Muscle of leg (tissue), 11 donors: ENCODE measurements around the gene C6orf52. TPM values are rescaled to one million over a fixed set of nuclear protein-coding genes. Genes with fewer than 3 reads are reported as not detected.
A peak's percentile ranks its signal among the peaks of the same experiment; 100 is the strongest.
"Not testable (repeated sequence)": the region's sequence is repeated elsewhere in the genome, so short reads cannot be mapped to it uniquely, and the experiment has no call there.

ENCODE experiments used
- DNase-seq: peaks from one replicate; pipeline ENCODE4 v3.0.0; 2013
- H3K27ac ChIP-seq: one replicate; pipeline ENCODE4 v1.5.1; 2013; ENCODE audit warnings: mild to moderate bottlenecking, low read length, control low read depth
- H3K27me3 ChIP-seq: one replicate; pipeline ENCODE4 v1.6.1; 2013; ENCODE audit warnings: low read length; ENCODE audit not compliant: control insufficient read depth, insufficient read depth
- H3K36me3 ChIP-seq: one replicate; pipeline ENCODE4 v1.6.1; 2013; ENCODE audit warnings: low read length; ENCODE audit not compliant: control insufficient read depth, insufficient read depth
- H3K4me1 ChIP-seq: one replicate; pipeline ENCODE4 v1.6.1; 2013; ENCODE audit warnings: low read length; ENCODE audit not compliant: control insufficient read depth, insufficient read depth
- H3K4me3 ChIP-seq: one replicate; pipeline ENCODE4 v1.5.1; 2013; ENCODE audit warnings: low read length, control low read depth
- H3K9me3 ChIP-seq: replicated peaks from 2 replicates; pipeline ENCODE4 v1.6.1; 2013; ENCODE audit warnings: low read depth, low read length; ENCODE audit not compliant: control insufficient read depth
- WGBS: methylation state at CpG from one replicate; pipeline ENCODE4 v1.1.5; 2013; ENCODE audit warnings: missing lambda C conversion rate; ENCODE audit not compliant: insufficient coverage; 5-methylcytosine and 5-hydroxymethylcytosine counted together
- polyA plus RNA-seq, 8 donors: library from polyadenylated mRNA; unstranded; fragments of 120-200 nt; gene quantifications; one replicate each; pipeline versions ENCODE4 v1.2.1 to v1.2.3, GENCODE V29; 2013; ENCODE audit warnings: inconsistent platforms in 1 of 8, low replicate concordance in 1 of 8; ENCODE audit not compliant: insufficient read length in 8 of 8, insufficient read depth in 1 of 8
- total RNA-seq: library from RNA; stranded (reverse); fragments of 120-200 nt; gene quantifications from one replicate; pipeline ENCODE4 v1.2.4, GENCODE V29; 2013

The C6orf52 gene
- total and polyA plus RNA-seq, 9 donors, result 0.64 to 2.7 (median 1.4) TPM

GRCh38 chr6:10725716-10726115 is 31.3 kb upstream of the C6orf52 start:
- Histone ChIP-seq H3K27me3 (no peaks in the 10 kb centered on the region), H3K9me3 (no peaks in the 10 kb centered on the region), H3K4me3 (no peak overlapping the region), H3K4me1 (peaks cover 23% of the 10 kb centered on the region), H3K27ac (no peak overlapping the region), H3K36me3 (peaks cover 56% of the 10 kb centered on the region)
- WGBS, result 95% methylated on average over 4 of the region's 9 CpGs
- DNase-seq, result no peak

DNA sequence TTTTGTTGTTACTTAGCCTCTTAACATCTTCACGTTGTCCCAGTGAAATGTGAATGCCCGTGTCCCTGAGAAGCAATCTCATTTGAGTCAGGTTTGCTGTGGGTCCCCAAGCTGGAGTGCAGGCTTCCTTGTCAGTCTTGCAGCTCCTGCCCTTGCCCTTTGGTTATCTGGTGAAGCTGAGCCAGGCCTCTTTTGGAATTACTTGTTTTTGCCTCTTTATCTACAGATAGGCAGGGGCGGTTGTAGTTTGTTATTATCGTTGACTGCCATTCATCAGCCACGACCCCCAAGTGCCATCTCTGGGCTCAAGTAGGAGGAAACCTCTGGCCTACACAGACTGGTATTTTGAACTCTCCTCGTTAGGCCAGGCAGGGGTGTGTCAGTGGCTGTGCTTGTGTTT is 30.6 kb upstream of the C6orf52 start:
- Histone ChIP-seq H3K4me3 (no peak overlapping the region), H3K36me3 (peaks cover 50% of the 10 kb centered on the region), H3K4me1 (peaks cover 23% of the 10 kb centered on the region), H3K27ac (no peak overlapping the region), H3K27me3 (no peaks in the 10 kb centered on the region), H3K9me3 (no peaks in the 10 kb centered on the region)
- DNase-seq, result no peak
- 90% methylated on average over 3 of the region's 6 CpGs for WGBS

DNA sequence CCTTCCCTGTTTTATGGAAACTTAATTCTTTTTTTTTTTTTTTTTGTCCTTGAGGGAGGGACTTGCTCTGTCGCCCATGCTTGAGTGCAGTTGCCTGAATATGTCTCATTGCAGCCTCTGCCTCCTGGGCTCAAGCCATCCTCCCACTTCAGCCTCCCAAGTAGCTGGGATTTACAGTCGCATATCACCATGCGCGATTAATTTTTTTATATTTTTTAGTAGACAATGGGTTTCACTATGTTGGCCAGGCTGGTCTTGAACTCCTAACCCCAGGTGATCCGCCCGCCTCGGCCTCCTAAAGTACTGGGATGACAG is 29.1 kb upstream of the C6orf52 start:
- peaks cover 23% of the 10 kb centered on the region for H3K4me1 ChIP-seq
- no peaks in the 10 kb centered on the region for H3K27me3 ChIP-seq
- H3K9me3 ChIP-seq, result no peaks in the 10 kb centered on the region
- WGBS, result 14% methylated on average over 3 of the region's 7 CpGs
- no peak for DNase-seq
- peak overlapping the region; percentile 73 for H3K4me3 ChIP-seq
- H3K27ac ChIP-seq, result peak overlapping the region; percentile 88
- peaks cover 39% of the 10 kb centered on the region for H3K36me3 ChIP-seq

GRCh38 chr6:10722820-10723566 is 28.6 kb upstream of the C6orf52 start, which contains the start of gene TMEM14C:
Gene TMEM14C, plus strand, starts transcription at chr6:10723070. Its CDS starts 1,544 bp downstream, at chr6:10724614.
- Histone ChIP-seq H3K27ac (peak within 1 kb of the TSS; percentile 94), H3K27me3 (no peaks in the 10 kb centered on the region), H3K36me3 (peaks cover 34% of the 10 kb centered on the region), H3K4me3 (peak within 1 kb of the TSS; percentile 73), H3K4me1 (peaks cover 23% of the 10 kb centered on the region), H3K9me3 (no peaks in the 10 kb centered on the region)
- WGBS, result 0% methylated on average over 28 of the region's 55 CpGs
- peak; percentile 100 for DNase-seq

DNA sequence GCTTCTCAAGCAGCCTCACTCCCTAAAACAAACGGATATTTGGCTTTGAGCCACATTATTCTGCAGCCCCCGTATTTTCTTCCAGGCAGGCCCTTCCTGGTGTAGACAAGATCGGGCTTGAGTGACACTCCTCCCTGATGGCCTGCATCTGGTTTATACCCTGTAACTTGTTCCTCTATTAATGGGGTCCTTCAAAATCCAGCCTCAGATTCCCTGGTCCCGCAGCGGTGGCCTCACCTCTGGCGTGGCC is 28.1 kb upstream of the C6orf52 start:
- Histone ChIP-seq H3K27ac (peak overlapping the region; percentile 94), H3K9me3 (no peaks in the 10 kb centered on the region), H3K27me3 (no peaks in the 10 kb centered on the region), H3K4me1 (peaks cover 23% of the 10 kb centered on the region), H3K4me3 (peak overlapping the region; percentile 73), H3K36me3 (peaks cover 30% of the 10 kb centered on the region)
- WGBS, result 2% methylated on average over 6 of the region's 6 CpGs
- no peak for DNase-seq

- WGBS, result 41% methylated on average over 3 of the region's 11 CpGs
- Histone ChIP-seq H3K4me3 (peak overlapping the region; percentile 73), H3K9me3 (no peaks in the 10 kb centered on the region), H3K4me1 (peaks cover 23% of the 10 kb centered on the region), H3K27ac (peak overlapping the region; percentile 94), H3K36me3 (peaks cover 26% of the 10 kb centered on the region), H3K27me3 (no peaks in the 10 kb centered on the region)
- DNase-seq, result no peak
These were observed 27.6 kb upstream of the C6orf52 start for GRCh38 chr6:10721850-10722569.

DNA sequence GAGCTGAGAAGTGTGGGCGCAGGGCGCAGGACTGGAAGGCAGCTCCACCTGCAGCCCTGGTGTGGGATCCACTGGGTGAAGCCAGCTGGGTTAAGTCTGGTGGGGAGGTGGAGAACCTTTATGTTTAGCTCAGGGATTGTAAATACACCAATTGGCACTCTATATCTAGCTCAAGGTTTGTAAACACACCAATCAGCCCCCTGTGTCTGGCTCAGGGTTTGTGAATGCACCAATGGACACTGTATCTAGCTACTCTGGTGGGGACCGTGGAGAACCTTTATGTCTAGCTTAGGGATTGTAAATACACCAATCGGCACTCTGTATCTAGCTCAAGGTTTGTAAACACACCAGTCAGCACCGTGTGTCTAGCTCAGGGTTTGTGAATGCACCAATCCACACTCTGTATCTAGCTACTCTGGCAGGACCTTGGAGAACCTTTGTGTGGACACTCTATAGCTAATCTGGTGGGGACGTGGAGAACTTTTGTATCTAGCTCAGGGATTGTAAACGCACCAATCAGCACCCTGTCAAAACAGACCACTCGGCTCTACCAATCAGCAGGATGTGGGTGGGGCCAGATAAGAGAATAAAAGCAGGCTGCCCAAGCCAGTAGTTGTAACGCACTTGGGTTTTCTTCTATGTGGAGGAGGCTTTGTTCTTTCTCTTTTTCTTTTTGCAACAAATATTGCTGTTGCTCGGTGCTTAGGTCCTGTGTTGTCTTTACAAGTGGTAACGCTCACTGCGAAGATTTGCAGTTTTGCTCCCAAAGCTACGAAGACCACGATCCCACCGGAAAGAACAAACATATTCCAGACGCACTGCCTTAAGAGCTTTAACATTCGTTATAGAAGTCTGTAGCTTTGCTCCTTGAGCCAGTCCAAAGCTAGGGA is 26.8 kb upstream of the C6orf52 start:
- Histone ChIP-seq H3K4me1 (peaks cover 23% of the 10 kb centered on the region), H3K4me3 (peak overlapping the region; percentile 52), H3K36me3 (peaks cover 19% of the 10 kb centered on the region), H3K27ac (peak overlapping the region; percentile 47)
- H3K27me3 ChIP-seq, H3K9me3 ChIP-seq, DNase-seq: not testable (repeated sequence)
- 64% methylated on average over 10 of the region's 17 CpGs for WGBS

DNA sequence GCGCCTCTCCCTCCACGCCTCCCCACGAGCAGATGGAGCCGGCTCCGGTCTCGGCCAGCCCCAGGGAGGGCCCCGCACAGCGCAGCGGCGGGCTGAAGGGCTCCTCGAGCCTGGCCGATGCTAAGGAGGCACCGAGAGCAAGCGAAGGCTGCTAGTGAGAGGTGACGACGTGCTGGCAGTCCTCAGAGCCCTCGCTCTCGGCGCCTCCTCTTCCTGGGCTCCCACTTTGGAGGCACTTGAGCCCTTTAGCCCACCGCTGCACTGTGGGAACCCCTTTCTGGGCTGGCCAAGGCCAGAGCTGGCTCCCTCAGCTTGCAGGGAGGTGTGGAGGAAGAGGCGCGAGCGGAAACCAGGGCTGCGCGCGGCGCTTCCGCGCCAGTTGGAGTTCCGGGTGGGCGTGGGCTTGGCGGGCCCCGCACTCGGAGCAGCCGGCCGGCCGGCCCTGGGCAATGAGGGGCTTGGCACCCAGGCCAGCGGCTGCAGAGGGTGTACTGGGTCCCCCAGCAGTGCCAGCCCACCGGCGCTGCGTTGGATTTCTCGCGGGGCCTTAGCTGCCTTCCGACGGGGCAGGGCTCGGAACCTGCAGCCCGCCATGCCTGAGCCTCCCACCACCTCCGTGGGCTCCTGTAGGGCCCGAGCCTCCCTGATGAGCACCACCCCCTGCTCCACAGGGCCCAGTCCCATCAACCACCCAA is 26.0 kb upstream of the C6orf52 start:
- H3K4me3 ChIP-seq, result peak overlapping the region; percentile 52
- peak overlapping the region; percentile 73 for H3K27ac ChIP-seq
- H3K27me3 ChIP-seq, result no peaks in the 10 kb centered on the region
- H3K4me1 ChIP-seq, result peaks cover 23% of the 10 kb centered on the region
- DNase-seq, result peak; percentile 59
- peaks cover 12% of the 10 kb centered on the region for H3K36me3 ChIP-seq
- WGBS, result 41% methylated on average over 48 of the region's 49 CpGs
- no peaks in the 10 kb centered on the region for H3K9me3 ChIP-seq

- DNase-seq, result peak; percentile 74
- peak overlapping the region; percentile 52 for H3K4me3 ChIP-seq
- H3K9me3 ChIP-seq, result no peaks in the 10 kb centered on the region
- H3K27me3 ChIP-seq, result no peaks in the 10 kb centered on the region
- H3K27ac ChIP-seq, result peak overlapping the region; percentile 73
- peaks cover 7% of the 10 kb centered on the region for H3K36me3 ChIP-seq
- WGBS, result 69% methylated on average over 16 of the region's 21 CpGs
- H3K4me1 ChIP-seq, result peaks cover 23% of the 10 kb centered on the region
These were observed 25.5 kb upstream of the C6orf52 start for GRCh38 chr6:10719964-10720264.
